BJ (cell line): ENCODE data around the gene ZNF727. TPM values are rescaled to one million over a fixed set of nuclear protein-coding genes. Genes with fewer than 3 reads are reported as not detected.
"Not testable (repeated sequence)": the region's sequence is repeated elsewhere in the genome, so short reads cannot be mapped to it uniquely, and the experiment has no call there.

Experiments
- CTCF ChIA-PET: fragments of 350-600 bp; formaldehyde crosslinking; extraction: SDS; loops from one replicate; lab custom pipeline; 2021; ENCODE audit warnings: antibody characterized with exemption, inconsistent platforms; lab: Yijun Ruan, JAX
- POLR2A ChIA-PET: fragments of 300-600 bp; sonication (Branson Sonifier 250); formaldehyde crosslinking; extraction: SDS; loops from one replicate; lab custom pipeline; 2021; ENCODE audit warnings: antibody characterized with exemption; lab: Charles Lee
- DNase-seq: peaks from one replicate; pipeline ENCODE4 v3.0.0-alpha.2; 2011; ENCODE audit warnings: low read depth
- H3K27me3 ChIP-seq: 2 replicates; pipeline ENCODE4 v1.6.0; 2011; ENCODE audit warnings: low read length; ENCODE audit not compliant: control insufficient read depth, insufficient read depth
- H3K36me3 ChIP-seq: 2 replicates; pipeline ENCODE4 v1.5.1; 2011; ENCODE audit warnings: low read length; ENCODE audit not compliant: control insufficient read depth, insufficient read depth
- H3K4me3 ChIP-seq: 2 replicates; pipeline ENCODE4 v1.5.1; 2011; ENCODE audit warnings: low read depth, mild to moderate bottlenecking, control low read depth, low read length
- CTCF ChIP-seq: IDR thresholded peaks from 2 replicates; pipeline ENCODE4 v1.5.1; 2011; ENCODE audit warnings: low read depth, mild to moderate bottlenecking, control low read depth, inconsistent platforms, low read length, moderate library complexity; ENCODE audit not compliant: insufficient read depth
- polyA plus RNA-seq: library from polyadenylated mRNA; depleted of rRNA; stranded (reverse); fragments of >200 nt; gene quantifications from 2 replicates; pipeline ENCODE4 v1.2.3, GENCODE V29; 2011; rRNA removed

The ZNF727 gene
- polyA plus RNA-seq, 1 experiment: not detected

DNA sequence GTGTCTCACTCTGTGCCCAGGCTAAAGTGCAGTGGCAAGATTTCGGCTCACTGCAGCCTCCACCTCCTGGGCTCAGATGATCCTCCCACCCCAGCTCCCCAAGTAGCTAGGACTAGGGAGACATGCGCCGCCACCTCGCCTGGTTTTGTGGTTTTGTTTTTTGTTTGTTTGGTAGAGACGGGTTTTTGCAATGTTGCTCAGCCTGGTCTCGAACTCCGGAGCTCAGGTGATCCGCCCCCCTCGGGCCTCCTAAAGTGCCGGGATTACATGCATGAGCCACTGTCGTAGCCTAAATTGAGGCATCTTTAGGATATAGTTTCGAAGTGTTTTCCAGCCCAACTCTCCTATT, 781 bp downstream of the ZNF727 start:
- POLR2A ChIA-PET: no interaction called here
- no peak for DNase-seq
- Histone ChIP-seq H3K36me3 (no peaks in the 10 kb centered on the region), H3K4me3 (no peak overlapping the region), H3K27me3 (no peaks in the 10 kb centered on the region)
- CTCF ChIA-PET: interaction anchor here (0.7 kb wide), 1 partner anchor 8 kb away, joined by 3 read pairs; no protein-coding TSS in a partner anchor
- no peak for TF ChIP-seq CTCF

DNA sequence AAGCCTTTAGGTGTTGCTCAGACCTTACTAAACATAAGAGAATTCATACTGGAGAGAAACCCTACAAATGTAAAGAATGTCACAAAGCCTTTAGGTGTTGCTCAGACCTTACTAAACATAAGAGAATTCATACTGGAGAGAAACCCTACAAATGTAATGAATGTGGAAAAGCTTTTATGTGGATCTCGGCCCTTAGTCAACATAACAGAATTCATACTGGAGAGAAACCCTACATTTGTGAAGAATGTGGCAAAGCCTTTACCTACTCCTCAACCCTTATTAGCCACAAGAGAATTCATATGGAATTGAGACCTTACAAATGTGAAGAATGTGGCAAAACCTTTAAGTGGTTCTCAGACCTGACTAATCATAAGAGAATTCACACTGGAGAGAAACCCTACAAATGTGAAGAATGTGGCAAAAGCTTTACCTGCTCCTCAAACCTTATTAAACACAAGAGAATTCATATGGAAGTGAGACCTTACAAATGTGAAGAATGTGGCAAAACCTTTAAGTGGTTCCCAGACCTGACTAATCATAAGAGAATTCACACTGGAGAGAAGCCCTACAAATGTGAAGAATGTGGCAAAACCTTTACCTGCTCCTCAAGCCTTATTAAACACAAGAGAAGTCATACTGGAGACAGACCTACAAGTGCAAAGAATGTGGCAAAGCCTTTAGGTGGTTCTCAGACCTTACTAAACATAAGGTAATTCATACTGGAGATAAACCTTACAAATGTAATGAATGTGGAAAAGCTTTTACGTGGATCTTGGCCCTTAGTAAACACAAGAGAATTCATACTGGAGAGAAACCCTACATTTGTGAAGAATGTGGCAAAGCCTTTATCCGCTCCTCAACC, 32.8 kb downstream of the ZNF727 start:
- H3K36me3 ChIP-seq, CTCF ChIA-PET, DNase-seq, H3K4me3 ChIP-seq, POLR2A ChIA-PET, H3K27me3 ChIP-seq: not testable (repeated sequence)

- CTCF ChIA-PET: no interaction called here
- Histone ChIP-seq H3K27me3 (no peaks in the 10 kb centered on the region), H3K4me3 (no peak overlapping the region), H3K36me3 (no peaks in the 10 kb centered on the region)
- TF ChIP-seq CTCF: no peak
- POLR2A ChIA-PET: no interaction called here
- no peak for DNase-seq
Measured at GRCh38 chr7:64078699-64078994, 33.4 kb downstream of the ZNF727 start.

DNA sequence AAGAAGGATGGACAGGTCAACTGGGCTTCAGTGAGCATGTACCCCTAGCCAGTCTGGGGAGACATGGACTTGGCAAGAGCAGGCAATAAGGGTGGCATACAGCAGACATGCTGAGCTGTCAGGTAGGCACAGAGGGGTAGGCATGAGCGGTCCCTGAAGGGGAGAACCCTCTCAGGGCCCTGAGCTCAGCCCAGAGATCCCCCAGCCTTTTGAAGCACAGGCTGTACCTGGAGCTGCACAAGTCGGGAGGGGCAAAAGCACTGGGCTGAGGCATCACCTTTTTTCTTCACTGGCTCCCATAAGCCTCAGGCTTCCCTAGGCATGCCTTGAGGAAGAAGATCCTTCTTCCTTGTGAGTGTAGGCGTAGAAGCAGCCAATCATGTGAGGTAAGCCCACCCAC, 42.3 kb downstream of the ZNF727 start:
- ChIA-PET POLR2A (no interaction called here), CTCF (no interaction called here)
- no peak overlapping the region for H3K4me3 ChIP-seq
- no peaks in the 10 kb centered on the region for H3K36me3 ChIP-seq
- DNase-seq: no peak
- no peaks in the 10 kb centered on the region for H3K27me3 ChIP-seq
- no peak for TF ChIP-seq CTCF

- H3K27me3 ChIP-seq, POLR2A ChIA-PET, DNase-seq, H3K36me3 ChIP-seq, CTCF ChIA-PET, H3K4me3 ChIP-seq: not testable (repeated sequence)
Measured at GRCh38 chr7:64088863-64089262, 43.6 kb downstream of the ZNF727 start.

Other genes with a start within 250 kb of the ZNF727 start
- gene ZNF722, start 46.6 kb upstream of the ZNF727 start, polyA plus RNA-seq: not detected in 2 replicates
- gene ZNF735, start 161.8 kb downstream of the ZNF727 start, polyA plus RNA-seq: not detected in 2 replicates
- not detected in 2 replicates for gene ZNF679, start 183.0 kb downstream of the ZNF727 start, polyA plus RNA-seq